Stimulated activated CD8-positive, alpha-beta memory T cell treated with anti-CD3 and anti-CD28 coated beads, Interleukin-15, amount 100 ng/mL, for 1 hour (primary cell): ENCODE measurements around the gene C1orf198.

Source experiments
- DNase-seq: peaks from one replicate; pipeline ENCODE4 v3.0.0-alpha.2; 2020; ENCODE audit warnings: low read depth

The C1orf198 gene

GRCh38 chr1:230808281-230808872 is 59.9 kb downstream of the C1orf198 start:
- no peak for DNase-seq

GRCh38 chr1:230807561-230808280 is 60.6 kb downstream of the C1orf198 start:
- DNase-seq = no peak

- DNase-seq = no peak
Measured at GRCh38 chr1:230807029-230807428, 61.3 kb downstream of the C1orf198 start.

- DNase-seq = no peak
Measured at GRCh38 chr1:230806552-230806951, 61.8 kb downstream of the C1orf198 start.

- no peak for DNase-seq
Measured at GRCh38 chr1:230804396-230804795, 63.9 kb downstream of the C1orf198 start.

- DNase-seq = no peak
Measured at GRCh38 chr1:230800891-230801840, 67.2 kb downstream of the C1orf198 start.

GRCh38 chr1:230798491-230798890 is 69.8 kb downstream of the C1orf198 start:
- no peak for DNase-seq

GRCh38 chr1:230797942-230798365 is 70.4 kb downstream of the C1orf198 start:
- DNase-seq = no peak

GRCh38 chr1:230797376-230797920 is 70.9 kb downstream of the C1orf198 start:
- no peak for DNase-seq

GRCh38 chr1:230796626-230797025 is 71.7 kb downstream of the C1orf198 start:
- no peak for DNase-seq

- no peak for DNase-seq
Measured at GRCh38 chr1:230794871-230795605, 73.3 kb downstream of the C1orf198 start.

- DNase-seq = no peak
Measured at GRCh38 chr1:230794431-230794830, 73.9 kb downstream of the C1orf198 start.

GRCh38 chr1:230793463-230793745 is 74.9 kb downstream of the C1orf198 start:
- no peak for DNase-seq

GRCh38 chr1:230792691-230793462 is 75.4 kb downstream of the C1orf198 start:
- DNase-seq = no peak

GRCh38 chr1:230791986-230792564 is 76.2 kb downstream of the C1orf198 start:
- DNase-seq = no peak

- DNase-seq = no peak
Measured at GRCh38 chr1:230790026-230790425, 78.3 kb downstream of the C1orf198 start.

- no peak for DNase-seq
Measured at GRCh38 chr1:230788561-230789275, 79.6 kb downstream of the C1orf198 start.

GRCh38 chr1:230787471-230787870 is 80.8 kb downstream of the C1orf198 start:
- DNase-seq = no peak
